Measurements from ENCODE around the gene TNFRSF12A. TPM values are rescaled to one million over a fixed set of nuclear protein-coding genes. Genes with fewer than 3 reads are reported as not detected.

TNFRSF12A gene
- total RNA-seq, 1 donor from 2014 or later, result 74.9 TPM

DNA sequence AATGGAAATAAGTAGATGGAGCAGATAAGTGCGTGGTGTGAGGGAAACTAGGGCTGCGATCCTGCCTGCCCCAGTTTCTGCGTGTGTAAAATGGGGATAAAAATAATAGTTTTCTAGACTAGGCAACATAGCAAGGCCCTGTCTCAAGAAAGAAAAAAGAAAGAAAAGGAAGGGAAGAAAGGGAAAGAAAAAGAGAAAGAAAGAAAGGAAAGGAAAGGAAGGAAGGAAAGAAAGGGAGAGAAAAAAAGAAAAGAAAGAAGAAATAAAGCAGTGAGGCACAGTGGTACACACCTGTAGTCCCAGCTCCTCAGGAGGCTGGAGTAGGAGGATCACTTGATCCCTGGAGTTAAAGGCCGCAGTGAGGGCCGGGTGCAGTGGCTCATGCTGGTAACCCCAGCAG, 37.8 kb upstream of the TNFRSF12A start:
- no peaks in the 10 kb centered on the region for H3K27me3 ChIP-seq
- intact Hi-C loops (cut with DNase I), result no loop called here
- no peaks in the 10 kb centered on the region for H3K9me3 ChIP-seq
- no peak overlapping the region for H3K4me3 ChIP-seq
- DNase-seq, result no peak
- H3K27ac ChIP-seq, result no peak overlapping the region
- no peak for ATAC-seq
- H3K4me1 ChIP-seq, result peaks cover 23% of the 10 kb centered on the region
- TF ChIP-seq, protein P1, sequence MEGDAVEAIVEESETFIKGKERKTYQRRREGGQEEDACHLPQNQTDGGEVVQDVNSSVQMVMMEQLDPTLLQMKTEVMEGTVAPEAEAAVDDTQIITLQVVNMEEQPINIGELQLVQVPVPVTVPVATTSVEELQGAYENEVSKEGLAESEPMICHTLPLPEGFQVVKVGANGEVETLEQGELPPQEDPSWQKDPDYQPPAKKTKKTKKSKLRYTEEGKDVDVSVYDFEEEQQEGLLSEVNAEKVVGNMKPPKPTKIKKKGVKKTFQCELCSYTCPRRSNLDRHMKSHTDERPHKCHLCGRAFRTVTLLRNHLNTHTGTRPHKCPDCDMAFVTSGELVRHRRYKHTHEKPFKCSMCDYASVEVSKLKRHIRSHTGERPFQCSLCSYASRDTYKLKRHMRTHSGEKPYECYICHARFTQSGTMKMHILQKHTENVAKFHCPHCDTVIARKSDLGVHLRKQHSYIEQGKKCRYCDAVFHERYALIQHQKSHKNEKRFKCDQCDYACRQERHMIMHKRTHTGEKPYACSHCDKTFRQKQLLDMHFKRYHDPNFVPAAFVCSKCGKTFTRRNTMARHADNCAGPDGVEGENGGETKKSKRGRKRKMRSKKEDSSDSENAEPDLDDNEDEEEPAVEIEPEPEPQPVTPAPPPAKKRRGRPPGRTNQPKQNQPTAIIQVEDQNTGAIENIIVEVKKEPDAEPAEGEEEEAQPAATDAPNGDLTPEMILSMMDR (IDR thresholded peaks at IDR 0.05), result no peak
- no peaks in the 10 kb centered on the region for H3K36me3 ChIP-seq

DNA sequence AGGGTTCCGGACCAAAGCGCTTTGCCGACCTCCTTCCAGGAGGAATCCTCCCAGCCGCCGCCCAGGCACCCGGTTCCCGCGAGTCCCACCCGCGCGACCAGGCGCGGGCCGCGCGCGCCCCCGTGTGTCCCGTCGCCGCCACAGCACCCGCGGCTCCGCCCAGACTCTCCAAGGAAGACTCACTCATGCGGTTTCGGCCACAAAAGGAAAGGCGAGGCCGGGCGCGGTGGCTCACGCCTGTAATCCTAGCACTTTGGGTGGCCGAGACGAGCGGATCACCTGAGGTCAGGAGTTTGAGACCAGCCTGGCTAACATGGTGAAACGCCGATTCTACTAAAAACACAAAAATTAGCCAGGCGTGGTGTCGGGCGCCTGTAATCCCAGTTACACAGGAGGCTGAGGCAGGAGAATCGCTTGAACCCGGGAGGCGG, 36.4 kb upstream of the TNFRSF12A start:
- DNase-seq, result peak; percentile 90
- TF ChIP-seq, protein P1 (IDR thresholded peaks at IDR 0.05), result peak; percentile 89
- intact Hi-C loops (cut with DNase I), result no loop called here
- H3K36me3 ChIP-seq, result no peaks in the 10 kb centered on the region
- H3K4me3 ChIP-seq, result peak overlapping the region; percentile 16
- no peaks in the 10 kb centered on the region for H3K9me3 ChIP-seq
- no peak overlapping the region for H3K27ac ChIP-seq
- ATAC-seq, result peak; percentile 81
- H3K4me1 ChIP-seq, result peaks cover 23% of the 10 kb centered on the region
- no peaks in the 10 kb centered on the region for H3K27me3 ChIP-seq

DNA sequence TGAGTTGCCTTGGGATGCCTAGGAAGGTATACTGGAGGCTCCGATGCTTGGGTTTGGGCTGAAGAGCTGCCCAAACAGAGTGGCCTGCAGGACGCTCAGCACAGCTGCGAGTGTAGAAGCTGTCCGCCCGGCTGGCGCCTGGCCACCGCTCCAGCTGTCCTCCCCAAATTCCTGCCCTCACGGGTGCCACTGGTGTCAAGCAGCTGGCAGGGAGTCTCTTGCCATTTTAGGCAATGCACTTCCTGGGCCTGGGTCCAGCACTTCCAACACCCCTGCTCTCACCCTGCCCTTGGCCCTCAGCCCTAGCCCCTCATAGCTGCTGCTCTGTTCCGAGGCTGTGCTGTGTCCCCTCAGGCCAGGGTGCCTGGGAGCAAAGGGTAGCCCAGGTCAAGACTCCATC, 34.7 kb upstream of the TNFRSF12A start:
- Histone ChIP-seq H3K27ac (no peak overlapping the region), H3K27me3 (peaks cover 9% of the 10 kb centered on the region), H3K9me3 (no peaks in the 10 kb centered on the region), H3K36me3 (no peaks in the 10 kb centered on the region), H3K4me3 (no peak overlapping the region), H3K4me1 (peaks cover 15% of the 10 kb centered on the region)
- intact Hi-C loops (cut with DNase I), result no loop called here
- TF ChIP-seq, protein P1 (IDR thresholded peaks at IDR 0.05), result no peak
- ATAC-seq (no peak), DNase-seq (no peak)

DNA sequence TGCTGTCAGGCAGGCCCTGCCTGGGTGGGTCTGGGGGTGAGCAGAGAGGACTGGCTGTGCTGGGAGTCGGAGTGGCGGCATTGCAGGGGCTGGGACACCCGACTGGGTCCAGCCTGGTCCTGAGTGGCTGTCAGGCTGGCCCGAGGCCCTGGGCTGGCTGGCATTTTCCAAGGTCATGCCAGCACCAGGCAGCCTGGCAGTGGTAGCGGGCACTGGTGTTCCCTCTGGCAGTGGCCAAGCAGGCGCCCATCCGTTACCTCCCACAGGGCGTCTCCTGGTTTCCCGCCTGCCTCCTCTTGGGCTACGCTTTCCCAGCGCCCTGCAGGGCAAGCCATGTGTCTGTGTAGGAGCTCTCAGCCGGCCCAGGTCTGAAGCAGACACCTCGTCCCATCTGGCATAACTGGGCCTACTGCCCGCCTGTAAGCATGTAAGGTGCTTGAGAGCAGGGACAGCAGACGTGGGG, 34.2 kb upstream of the TNFRSF12A start:
- TF ChIP-seq, protein P1 (IDR thresholded peaks at IDR 0.05), result no peak
- intact Hi-C loops (cut with DNase I), result no loop called here
- Histone ChIP-seq H3K9me3 (no peaks in the 10 kb centered on the region), H3K4me3 (no peak overlapping the region), H3K36me3 (no peaks in the 10 kb centered on the region), H3K27me3 (peaks cover 9% of the 10 kb centered on the region), H3K27ac (no peak overlapping the region), H3K4me1 (peaks cover 13% of the 10 kb centered on the region)
- DNase-seq, result no peak
- ATAC-seq, result no peak

DNA sequence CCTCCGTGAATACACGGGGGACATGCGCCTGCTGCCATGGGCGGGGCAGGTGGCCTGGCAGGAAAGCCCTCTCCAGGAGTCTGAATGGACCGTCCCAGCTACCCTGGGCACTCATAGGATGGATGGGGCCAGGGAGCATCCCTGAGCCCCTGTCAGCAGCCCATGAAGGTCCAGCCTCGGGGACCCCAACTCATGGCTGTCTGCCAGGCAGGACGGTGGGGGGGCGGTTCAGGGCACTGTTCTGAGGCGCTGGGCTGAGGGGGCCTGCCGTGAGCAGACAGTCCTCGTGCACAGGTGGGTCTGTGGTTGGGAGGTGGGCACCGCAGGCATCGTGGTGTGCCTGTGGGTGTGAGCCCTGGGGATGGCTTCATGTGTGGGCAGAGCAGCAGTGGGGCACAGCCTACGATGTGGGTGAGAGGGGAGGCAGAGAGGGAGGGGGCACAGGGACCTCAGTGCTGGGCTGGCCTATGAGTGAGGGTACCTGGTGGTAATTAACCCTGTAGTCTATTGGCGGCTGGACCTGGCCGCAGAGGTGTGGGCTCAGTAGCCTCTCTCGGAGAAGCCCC, 33.5 kb upstream of the TNFRSF12A start:
- Histone ChIP-seq H3K27me3 (peaks cover 9% of the 10 kb centered on the region), H3K4me1 (peaks cover 10% of the 10 kb centered on the region), H3K27ac (no peak overlapping the region), H3K36me3 (no peaks in the 10 kb centered on the region), H3K9me3 (no peaks in the 10 kb centered on the region), H3K4me3 (no peak overlapping the region)
- intact Hi-C loops (cut with DNase I), result no loop called here
- ATAC-seq (no peak), DNase-seq (no peak)
- TF ChIP-seq, protein P1 (IDR thresholded peaks at IDR 0.05), result no peak

DNA sequence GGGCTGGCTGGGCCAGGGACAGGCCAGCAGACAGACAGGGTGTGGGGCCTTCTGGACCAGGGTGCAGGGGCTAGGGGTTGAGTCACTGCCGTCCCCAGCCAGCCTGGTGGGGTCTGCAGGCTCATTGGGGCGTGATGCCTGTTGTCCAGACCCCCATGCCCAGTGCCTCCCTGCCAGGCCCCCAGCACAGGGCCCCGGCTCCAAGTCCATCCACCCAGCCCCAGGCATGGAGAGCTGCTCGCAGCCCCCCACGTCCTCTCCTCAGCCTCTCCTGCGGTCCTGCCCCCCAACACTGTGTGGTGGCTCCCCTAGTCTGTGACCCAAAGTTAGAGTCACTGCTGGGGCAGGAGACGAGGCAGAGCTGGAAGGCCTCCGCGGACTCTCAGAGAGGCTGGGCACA, 32.9 kb upstream of the TNFRSF12A start:
- intact Hi-C loops (cut with DNase I), result no loop called here
- no peak overlapping the region for H3K27ac ChIP-seq

More for the DNA sequence above, 32.9 kb upstream of the TNFRSF12A start:
- Histone ChIP-seq H3K27me3 (peaks cover 9% of the 10 kb centered on the region), H3K4me1 (peaks cover 10% of the 10 kb centered on the region), H3K9me3 (no peaks in the 10 kb centered on the region), H3K36me3 (no peaks in the 10 kb centered on the region), H3K4me3 (no peak overlapping the region)
- DNase-seq (no peak), ATAC-seq (no peak)
- TF ChIP-seq, protein P1 (IDR thresholded peaks at IDR 0.05), result no peak
